Measurements from ENCODE around the gene GPHN. TPM values are rescaled to one million over a fixed set of nuclear protein-coding genes. Genes with fewer than 3 reads are reported as not detected.
"Not testable (repeated sequence)": the region's sequence is repeated elsewhere in the genome, so short reads cannot be mapped to it uniquely, and the experiment has no call there.

GPHN gene
- total RNA-seq, 1 experiment from 2014 or later = 11.3 TPM

- Mint-ChIP-seq H3K4me3 (ENCODE audit: unreplicated experiment) (no peak overlapping the region), H3K4me1 (ENCODE audit: low read depth, unreplicated experiment) (no peaks in the 10 kb centered on the region), H3K27me3 (ENCODE audit: insufficient read depth, unreplicated experiment) (peaks cover 13% of the 10 kb centered on the region), H3K9me3 (ENCODE audit: unreplicated experiment) (no peaks in the 10 kb centered on the region), H3K27ac (ENCODE audit: unreplicated experiment) (no peak overlapping the region), H3K36me3 (ENCODE audit: insufficient read depth, unreplicated experiment) (no peaks in the 10 kb centered on the region)
- Histone ChIP-seq H3K4me1 (no peaks in the 10 kb centered on the region), H3K36me3 (ENCODE audit: control insufficient read depth, insufficient read depth, low read length) (no peaks in the 10 kb centered on the region), H3K4me3 (ENCODE audit: low read depth, low read length) (no peak overlapping the region), H3K27me3 (replicated peaks; ENCODE audit: control insufficient read depth, insufficient read depth, low read length) (no peaks in the 10 kb centered on the region), H3K9me3 (no peaks in the 10 kb centered on the region)
- CTCF ChIA-PET = no interaction called here
- no peak for TF ChIP-seq CTCF (IDR thresholded peaks at IDR 0.05; ENCODE audit: insufficient read depth in 1 of 2, low read depth in 1 of 2, low read length in 1 of 2, severe bottlenecking in 1 of 2, unreplicated experiment in 1 of 2)
- POLR2A ChIA-PET = no interaction called here
- DNase-seq = no peak
- BruUV-seq (replicated peaks) = no TSS peak
- intact Hi-C loops (cut with micrococcal nuclease; ENCODE audit: unreplicated experiment) = no loop called here
Measured at GRCh38 chr14:66501592-66501991, 6.4 kb upstream of the GPHN start.

- DNase-seq; H3K27me3 Mint-ChIP-seq (ENCODE audit: insufficient read depth, unreplicated experiment); H3K27ac Mint-ChIP-seq (ENCODE audit: unreplicated experiment); H3K4me3 Mint-ChIP-seq (ENCODE audit: unreplicated experiment); H3K9me3 ChIP-seq; intact Hi-C loops (cut with micrococcal nuclease; ENCODE audit: unreplicated experiment); H3K27me3 ChIP-seq (replicated peaks; ENCODE audit: control insufficient read depth, insufficient read depth, low read length); POLR2A ChIA-PET; BruUV-seq (replicated peaks); H3K4me1 Mint-ChIP-seq (ENCODE audit: low read depth, unreplicated experiment); CTCF ChIA-PET; H3K36me3 ChIP-seq (ENCODE audit: control insufficient read depth, insufficient read depth, low read length); H3K4me1 ChIP-seq; H3K4me3 ChIP-seq (ENCODE audit: low read depth, low read length); H3K36me3 Mint-ChIP-seq (ENCODE audit: insufficient read depth, unreplicated experiment); H3K9me3 Mint-ChIP-seq (ENCODE audit: unreplicated experiment): not testable (repeated sequence)
Measured at GRCh38 chr14:66502836-66503235, 5.1 kb upstream of the GPHN start.

GRCh38 chr14:66503532-66503931 lies 4.4 kb upstream of the GPHN start:
- intact Hi-C loops (cut with micrococcal nuclease; ENCODE audit: unreplicated experiment) = no loop called here
- no peaks in the 10 kb centered on the region for H3K9me3 Mint-ChIP-seq (ENCODE audit: unreplicated experiment)
- H3K36me3 ChIP-seq (ENCODE audit: control insufficient read depth, insufficient read depth, low read length) = no peaks in the 10 kb centered on the region
- no peak overlapping the region for H3K4me3 Mint-ChIP-seq (ENCODE audit: unreplicated experiment)
- no peaks in the 10 kb centered on the region for H3K4me1 Mint-ChIP-seq (ENCODE audit: low read depth, unreplicated experiment)
- H3K4me1 ChIP-seq = no peaks in the 10 kb centered on the region
- no peaks in the 10 kb centered on the region for H3K27me3 ChIP-seq (replicated peaks; ENCODE audit: control insufficient read depth, insufficient read depth, low read length)
- no peak overlapping the region for H3K4me3 ChIP-seq (ENCODE audit: low read depth, low read length)
- H3K36me3 Mint-ChIP-seq (ENCODE audit: insufficient read depth, unreplicated experiment) = no peaks in the 10 kb centered on the region
- BruUV-seq (replicated peaks) = no TSS peak
- no peak for DNase-seq
- H3K27ac Mint-ChIP-seq (ENCODE audit: unreplicated experiment) = no peak overlapping the region
- H3K27me3 Mint-ChIP-seq (ENCODE audit: insufficient read depth, unreplicated experiment) = peaks cover 7% of the 10 kb centered on the region
- CTCF ChIA-PET = no interaction called here
- TF ChIP-seq CTCF (IDR thresholded peaks at IDR 0.05; ENCODE audit: insufficient read depth in 1 of 2, low read depth in 1 of 2, low read length in 1 of 2, severe bottlenecking in 1 of 2, unreplicated experiment in 1 of 2) = no peak
- POLR2A ChIA-PET = no interaction called here
- H3K9me3 ChIP-seq = no peaks in the 10 kb centered on the region

- DNase-seq = no peak
- H3K27ac Mint-ChIP-seq (ENCODE audit: unreplicated experiment) = peak overlapping the region; percentile 64
- POLR2A ChIA-PET = no interaction called here
- peaks cover 9% of the 10 kb centered on the region for H3K4me1 Mint-ChIP-seq (ENCODE audit: low read depth, unreplicated experiment)
- no peaks in the 10 kb centered on the region for H3K36me3 Mint-ChIP-seq (ENCODE audit: insufficient read depth, unreplicated experiment)
- peaks cover 12% of the 10 kb centered on the region for H3K27me3 Mint-ChIP-seq (ENCODE audit: insufficient read depth, unreplicated experiment)
- intact Hi-C loops (cut with micrococcal nuclease; ENCODE audit: unreplicated experiment) = loop anchor here (5.0 kb wide), 1 partner anchor 150 kb away; no protein-coding TSS in a partner anchor
- no peak for TF ChIP-seq CTCF (IDR thresholded peaks at IDR 0.05; ENCODE audit: insufficient read depth in 1 of 2, low read depth in 1 of 2, low read length in 1 of 2, severe bottlenecking in 1 of 2, unreplicated experiment in 1 of 2)
- Histone ChIP-seq H3K27me3 (replicated peaks; ENCODE audit: control insufficient read depth, insufficient read depth, low read length) (no peaks in the 10 kb centered on the region), H3K9me3 (no peaks in the 10 kb centered on the region), H3K36me3 (ENCODE audit: control insufficient read depth, insufficient read depth, low read length) (no peaks in the 10 kb centered on the region), H3K4me3 (ENCODE audit: low read depth, low read length) (peak overlapping the region; percentile 64), H3K4me1 (no peaks in the 10 kb centered on the region)
- H3K9me3 Mint-ChIP-seq (ENCODE audit: unreplicated experiment) = no peaks in the 10 kb centered on the region
- TSS peak; percentile 58 for BruUV-seq (replicated peaks)
- CTCF ChIA-PET = interaction anchor here (0.9 to 1.1 kb wide), 2 partner anchors 12 to 117 kb away, joined by 3 read pairs; no protein-coding TSS in a partner anchor
- H3K4me3 Mint-ChIP-seq (ENCODE audit: unreplicated experiment) = peak overlapping the region; percentile 92
Measured at GRCh38 chr14:66507181-66507721, 696 bp upstream of the GPHN start.
